Measurements from ENCODE around the gene S1PR2.

The S1PR2 gene

GRCh38 chr19:10230861-10231611 is at the start of gene S1PR2:
Gene S1PR2, minus strand, starts transcription at chr19:10231331. Its CDS starts 6,426 bp downstream, at chr19:10224905.
- peak; percentile 75 for DNase-seq
- Mint-ChIP-seq H3K27me3 (peaks cover 26% of the 10 kb centered on the region), H3K27ac (peak within 1 kb of the TSS; percentile 69), H3K4me1 (peaks cover 23% of the 10 kb centered on the region), H3K9me3 (no peaks in the 10 kb centered on the region), H3K36me3 (no peaks in the 10 kb centered on the region), H3K4me3 (peak within 1 kb of the TSS; percentile 83)
- CTCF ChIA-PET: no interaction called here

DNA sequence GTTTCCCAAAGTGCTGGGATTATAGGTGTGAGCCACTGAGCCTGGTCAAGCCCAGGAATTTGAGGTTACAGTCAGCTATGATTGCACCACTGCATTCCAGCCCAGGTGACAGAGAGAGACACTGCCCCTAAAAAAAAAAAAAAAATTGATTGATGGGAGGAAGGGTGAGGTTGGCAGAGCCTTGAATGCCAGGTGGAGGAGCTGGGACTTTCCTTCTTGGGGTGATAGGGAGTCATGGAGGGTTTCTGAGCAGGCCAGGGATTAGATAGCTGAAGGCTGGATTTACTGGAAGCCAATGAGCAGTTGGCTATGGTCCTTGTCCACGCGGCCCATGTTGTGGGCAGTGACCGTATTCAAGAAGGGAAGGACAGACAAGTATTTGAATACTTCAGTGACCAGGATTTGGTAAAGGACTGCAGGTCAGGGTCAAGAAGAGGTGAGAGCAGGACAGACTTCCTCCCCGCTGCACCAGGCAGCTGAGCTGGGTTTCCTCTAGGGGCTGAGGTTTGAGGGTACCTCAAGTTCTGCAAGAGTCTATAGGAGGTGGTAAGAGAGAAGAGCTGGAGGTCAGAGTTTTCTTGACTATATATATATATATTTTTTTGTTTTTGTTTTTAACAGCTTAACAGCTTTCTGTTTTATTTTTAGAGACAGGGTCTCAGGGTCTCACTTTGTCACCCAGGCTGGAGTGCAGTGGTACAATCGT is 48.8 kb upstream of the S1PR2 start:
- H3K36me3 Mint-ChIP-seq: peaks cover 37% of the 10 kb centered on the region
- CTCF ChIA-PET: interaction anchor here (0.6 to 2.8 kb wide), 4 partner anchors 10 to 130 kb away, joined by 3 to 15 read pairs (median 3); partner anchors contain the start of gene ICAM1
- peak overlapping the region; percentile 46 for H3K27ac Mint-ChIP-seq
- no peak for DNase-seq
- peaks cover 19% of the 10 kb centered on the region for H3K4me1 Mint-ChIP-seq
- H3K27me3 Mint-ChIP-seq: no peaks in the 10 kb centered on the region
- no peaks in the 10 kb centered on the region for H3K9me3 Mint-ChIP-seq
- H3K4me3 Mint-ChIP-seq: no peak overlapping the region

DNA sequence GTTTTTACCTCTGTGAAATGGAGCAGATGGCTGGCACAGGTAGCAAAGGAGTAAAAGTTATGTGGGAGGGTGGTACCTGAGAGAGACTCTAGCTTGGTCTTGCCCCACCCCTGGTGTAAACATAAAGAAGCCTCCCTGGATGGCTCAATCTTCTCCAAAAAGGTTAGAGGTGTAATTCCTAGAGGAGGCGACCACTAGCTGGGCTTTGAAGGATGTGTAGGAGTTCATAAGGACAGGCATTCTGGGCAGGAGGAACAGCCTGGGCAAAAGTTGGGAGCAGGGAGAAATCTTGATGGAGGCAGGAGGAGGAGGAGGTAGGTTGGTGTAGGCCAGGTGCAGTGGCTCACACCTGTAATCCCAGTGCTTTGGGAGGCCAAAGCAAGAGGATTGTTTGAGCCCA is 47.8 kb upstream of the S1PR2 start:
- no peak for DNase-seq
- H3K4me1 Mint-ChIP-seq: peaks cover 24% of the 10 kb centered on the region
- peaks cover 34% of the 10 kb centered on the region for H3K36me3 Mint-ChIP-seq

DNA sequence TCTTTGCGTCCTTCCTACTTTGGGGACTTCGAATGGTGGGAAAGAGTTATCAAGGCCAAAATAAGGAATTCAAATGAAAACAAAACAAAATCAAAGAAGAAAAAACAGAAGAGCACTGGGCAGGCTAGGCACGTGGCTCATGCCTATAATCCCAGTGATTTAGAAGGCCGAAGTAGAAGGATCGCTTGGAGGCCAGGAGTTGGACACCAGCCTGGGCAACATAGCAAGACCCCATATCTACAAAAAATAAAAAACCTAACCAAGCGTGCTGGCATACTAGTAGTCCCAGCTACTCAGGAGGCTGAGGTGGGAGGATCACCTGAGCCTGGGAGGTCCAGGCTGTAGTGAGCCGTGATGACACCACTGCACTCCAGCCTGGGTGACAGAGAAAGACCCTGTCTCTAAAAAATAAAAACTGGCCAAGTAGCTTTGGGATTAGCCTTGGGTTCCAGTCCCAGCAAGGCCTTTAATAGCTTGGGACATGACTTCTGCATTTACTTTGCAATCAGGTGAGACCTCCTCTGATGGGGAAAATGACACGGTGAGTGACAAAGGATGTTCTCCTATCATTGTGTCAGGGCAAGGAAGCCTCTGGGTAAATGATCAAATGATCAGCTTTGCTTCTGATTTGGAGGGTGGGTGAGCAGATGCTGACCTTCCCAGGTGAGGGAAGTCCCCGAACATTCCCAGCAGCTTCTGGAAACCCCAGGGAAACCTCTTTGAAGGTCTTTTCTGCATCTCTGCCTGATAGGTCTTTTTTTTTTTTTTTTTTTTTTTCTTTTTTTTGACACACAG is 46.9 kb upstream of the S1PR2 start:
- peaks cover 28% of the 10 kb centered on the region for H3K36me3 Mint-ChIP-seq
- no peaks in the 10 kb centered on the region for H3K27me3 Mint-ChIP-seq
- H3K4me1 Mint-ChIP-seq: peaks cover 25% of the 10 kb centered on the region

More for the DNA sequence above, 47.8 kb upstream of the S1PR2 start:
- Mint-ChIP-seq H3K9me3 (no peaks in the 10 kb centered on the region), H3K27me3 (no peaks in the 10 kb centered on the region), H3K27ac (no peak overlapping the region), H3K4me3 (no peak overlapping the region)
- CTCF ChIA-PET: interaction anchor here (0.7 to 2.8 kb wide), 2 partner anchors 9 to 20 kb away, joined by 3 to 15 read pairs; partner anchors contain the start of gene ICAM1

GRCh38 chr19:10274589-10274988 is 43.5 kb upstream of the S1PR2 start:
- no peak overlapping the region for H3K27ac Mint-ChIP-seq
- no peaks in the 10 kb centered on the region for H3K9me3 Mint-ChIP-seq
- no peaks in the 10 kb centered on the region for H3K27me3 Mint-ChIP-seq
- no peak overlapping the region for H3K4me3 Mint-ChIP-seq
- peaks cover 21% of the 10 kb centered on the region for H3K36me3 Mint-ChIP-seq
- no peak for DNase-seq
- CTCF ChIA-PET: no interaction called here
- H3K4me1 Mint-ChIP-seq: peaks cover 49% of the 10 kb centered on the region

More for the DNA sequence above, 46.9 kb upstream of the S1PR2 start:
- no peak overlapping the region for H3K4me3 Mint-ChIP-seq
- H3K27ac Mint-ChIP-seq: no peak overlapping the region
- CTCF ChIA-PET: interaction anchor here (0.6 to 0.8 kb wide), 3 partner anchors 19 to 111 kb away, joined by 3 read pairs; no protein-coding TSS in a partner anchor
- DNase-seq: no peak
- H3K9me3 Mint-ChIP-seq: no peaks in the 10 kb centered on the region

GRCh38 chr19:10271543-10272086 is 40.5 kb upstream of the S1PR2 start:
- CTCF ChIA-PET: interaction anchor here (0.6 to 7.3 kb wide), 18 partner anchors 9 to 281 kb away, joined by 3 to 133 read pairs (median 6); partner anchors contain the start of genes ICAM4, ICAM5, RAVER1 and TYK2
- Mint-ChIP-seq H3K27ac (peak overlapping the region; percentile 89), H3K36me3 (peaks cover 10% of the 10 kb centered on the region), H3K27me3 (peaks cover 13% of the 10 kb centered on the region), H3K4me1 (peaks cover 43% of the 10 kb centered on the region), H3K4me3 (peak overlapping the region; percentile 79), H3K9me3 (no peaks in the 10 kb centered on the region)
- peak; percentile 38 for DNase-seq

DNA sequence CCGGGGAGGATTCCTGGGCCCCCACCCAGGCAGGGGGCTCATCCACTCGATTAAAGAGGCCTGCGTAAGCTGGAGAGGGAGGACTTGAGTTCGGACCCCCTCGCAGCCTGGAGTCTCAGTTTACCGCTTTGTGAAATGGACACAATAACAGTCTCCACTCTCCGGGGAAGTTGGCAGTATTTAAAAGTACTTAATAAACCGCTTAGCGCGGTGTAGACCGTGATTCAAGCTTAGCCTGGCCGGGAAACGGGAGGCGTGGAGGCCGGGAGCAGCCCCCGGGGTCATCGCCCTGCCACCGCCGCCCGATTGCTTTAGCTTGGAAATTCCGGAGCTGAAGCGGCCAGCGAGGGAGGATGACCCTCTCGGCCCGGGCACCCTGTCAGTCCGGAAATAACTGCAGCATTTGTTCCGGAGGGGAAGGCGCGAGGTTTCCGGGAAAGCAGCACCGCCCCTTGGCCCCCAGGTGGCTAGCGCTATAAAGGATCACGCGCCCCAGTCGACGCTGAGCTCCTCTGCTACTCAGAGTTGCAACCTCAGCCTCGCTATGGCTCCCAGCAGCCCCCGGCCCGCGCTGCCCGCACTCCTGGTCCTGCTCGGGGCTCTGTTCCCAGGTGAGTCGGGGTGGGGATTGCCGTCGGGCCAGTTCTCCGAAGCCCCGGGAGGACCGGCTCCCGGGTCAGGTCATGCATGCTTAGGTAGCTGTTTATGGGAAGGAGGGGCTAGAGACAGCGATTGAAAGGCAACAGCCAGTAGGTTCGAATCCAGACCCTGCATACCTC is 39.7 kb upstream of the S1PR2 start, which contains the start of gene ICAM1:
Gene ICAM1, plus strand, starts transcription at position 505 of the 779 bp plus-strand sequence. Its CDS starts 40 bp downstream, at position 545.
- H3K36me3 Mint-ChIP-seq: peaks cover 10% of the 10 kb centered on the region
- DNase-seq: peak; percentile 86
- H3K9me3 Mint-ChIP-seq: no peaks in the 10 kb centered on the region
- H3K4me1 Mint-ChIP-seq: peaks cover 43% of the 10 kb centered on the region
- CTCF ChIA-PET: interaction anchor here (0.5 to 7.3 kb wide), 23 partner anchors 9 to 282 kb away, joined by 3 to 133 read pairs (median 5); partner anchors contain the start of genes ICAM4, ICAM5, RAVER1 and TYK2
- H3K27ac Mint-ChIP-seq: peak within 1 kb of the TSS; percentile 89
- H3K4me3 Mint-ChIP-seq: peak within 1 kb of the TSS; percentile 79
- H3K27me3 Mint-ChIP-seq: peaks cover 13% of the 10 kb centered on the region

DNA sequence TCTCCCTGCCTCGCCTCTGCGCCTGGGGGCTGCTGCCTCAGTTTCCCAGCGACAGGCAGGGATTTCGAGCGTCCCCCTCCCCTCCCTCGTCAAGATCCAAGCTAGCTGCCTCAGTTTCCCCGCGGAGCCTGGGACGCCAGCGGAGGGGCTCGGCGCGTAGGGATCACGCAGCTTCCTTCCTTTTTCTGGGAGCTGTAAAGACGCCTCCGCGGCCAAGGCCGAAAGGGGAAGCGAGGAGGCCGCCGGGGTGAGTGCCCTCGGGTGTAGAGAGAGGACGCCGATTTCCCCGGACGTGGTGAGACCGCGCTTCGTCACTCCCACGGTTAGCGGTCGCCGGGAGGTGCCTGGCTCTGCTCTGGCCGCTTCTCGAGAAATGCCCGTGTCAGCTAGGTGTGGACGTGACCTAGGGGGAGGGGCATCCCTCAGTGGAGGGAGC is 39.1 kb upstream of the S1PR2 start:
- H3K4me1 Mint-ChIP-seq: peaks cover 43% of the 10 kb centered on the region
- H3K9me3 Mint-ChIP-seq: no peaks in the 10 kb centered on the region
- CTCF ChIA-PET: interaction anchor here (0.5 to 7.3 kb wide), 14 partner anchors 10 to 171 kb away, joined by 3 to 133 read pairs (median 12); partner anchors contain the start of genes ICAM4, ICAM5 and TYK2
- peaks cover 8% of the 10 kb centered on the region for H3K36me3 Mint-ChIP-seq
- H3K27ac Mint-ChIP-seq: peak overlapping the region; percentile 89
- peaks cover 13% of the 10 kb centered on the region for H3K27me3 Mint-ChIP-seq
- H3K4me3 Mint-ChIP-seq: peak overlapping the region; percentile 79
- DNase-seq: peak; percentile 82

DNA sequence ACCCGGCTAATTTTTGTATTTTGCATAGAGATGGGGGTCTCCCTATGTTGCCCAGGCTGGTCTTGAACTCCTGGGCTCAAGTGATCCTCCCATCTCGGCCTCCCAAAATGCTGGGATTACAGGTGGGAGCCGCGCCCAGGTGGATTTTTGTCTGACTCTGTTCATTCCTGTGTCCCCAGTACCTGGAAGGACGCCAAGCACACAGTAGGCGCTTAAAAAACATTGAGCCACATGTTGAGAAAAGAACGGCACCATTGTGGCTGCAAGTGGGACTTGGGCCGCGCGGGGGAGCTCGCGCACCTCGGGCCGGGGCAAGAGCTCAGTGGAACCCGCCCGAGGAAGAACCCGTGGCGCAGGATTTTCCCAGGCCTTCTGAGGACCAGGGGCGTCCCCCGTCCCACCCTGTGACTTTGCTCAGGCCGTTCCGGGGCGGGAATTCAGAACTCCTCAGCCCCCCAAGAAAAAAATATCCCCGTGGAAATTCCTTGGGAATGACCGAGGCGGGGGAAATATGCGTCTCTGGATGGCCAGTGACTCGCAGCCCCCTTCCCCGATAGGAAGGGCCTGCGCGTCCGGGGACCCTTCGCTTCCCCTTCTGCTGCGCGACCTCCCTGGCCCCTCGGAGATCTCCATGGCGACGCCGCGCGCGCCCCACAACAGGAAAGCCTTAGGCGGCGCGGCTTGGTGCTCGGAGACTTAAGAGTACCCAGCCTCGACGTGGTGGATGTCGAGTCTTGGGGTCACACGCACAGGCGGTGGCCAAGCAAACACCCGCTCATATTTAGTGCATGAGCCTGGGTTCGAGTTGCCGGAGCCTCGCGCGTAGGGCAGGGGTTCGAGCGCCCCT is 38.4 kb upstream of the S1PR2 start:
- CTCF ChIA-PET: interaction anchor here (0.6 to 7.3 kb wide), 14 partner anchors 9 to 157 kb away, joined by 3 to 133 read pairs (median 12); partner anchors contain the start of genes CDC37, ICAM4 and ICAM5
- no peaks in the 10 kb centered on the region for H3K9me3 Mint-ChIP-seq
- peaks cover 3% of the 10 kb centered on the region for H3K36me3 Mint-ChIP-seq
- peak; percentile 90 for DNase-seq
- H3K27ac Mint-ChIP-seq: peak overlapping the region; percentile 89
- H3K4me1 Mint-ChIP-seq: peaks cover 40% of the 10 kb centered on the region
- peak overlapping the region; percentile 79 for H3K4me3 Mint-ChIP-seq
- peaks cover 13% of the 10 kb centered on the region for H3K27me3 Mint-ChIP-seq

DNA sequence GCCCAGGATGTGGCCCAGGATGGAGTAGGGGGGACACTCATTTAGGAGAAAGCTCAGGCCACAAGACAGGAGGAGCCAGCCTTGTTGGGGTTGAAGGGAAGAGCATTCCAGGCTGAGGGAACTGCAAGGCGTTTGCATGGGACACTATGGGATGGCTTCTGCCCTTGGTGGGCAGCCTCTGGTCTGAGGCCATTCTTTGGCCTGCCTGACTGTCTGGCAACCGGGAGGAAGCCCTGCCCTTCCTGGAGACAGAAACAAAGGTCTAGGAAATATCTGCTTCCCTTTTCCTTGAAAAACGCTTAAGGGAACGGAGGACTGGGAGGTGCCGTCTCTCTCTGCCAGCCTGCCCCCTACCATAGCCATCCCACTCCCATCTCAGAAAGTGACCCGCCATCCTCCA is 36.9 kb upstream of the S1PR2 start:
- H3K27me3 Mint-ChIP-seq: peaks cover 13% of the 10 kb centered on the region
- H3K36me3 Mint-ChIP-seq: no peaks in the 10 kb centered on the region
- no peak overlapping the region for H3K27ac Mint-ChIP-seq
- CTCF ChIA-PET: interaction anchor here (0.7 to 7.3 kb wide), 4 partner anchors 8 to 124 kb away, joined by 3 to 133 read pairs (median 67); no protein-coding TSS in a partner anchor
- H3K4me1 Mint-ChIP-seq: peaks cover 37% of the 10 kb centered on the region
- no peak for DNase-seq
- no peak overlapping the region for H3K4me3 Mint-ChIP-seq
- H3K9me3 Mint-ChIP-seq: no peaks in the 10 kb centered on the region

GRCh38 chr19:10266706-10267105 is 35.6 kb upstream of the S1PR2 start:
- Mint-ChIP-seq H3K27me3 (peaks cover 13% of the 10 kb centered on the region), H3K9me3 (no peaks in the 10 kb centered on the region), H3K27ac (no peak overlapping the region), H3K4me3 (no peak overlapping the region), H3K36me3 (no peaks in the 10 kb centered on the region), H3K4me1 (peaks cover 25% of the 10 kb centered on the region)
- DNase-seq: no peak
- CTCF ChIA-PET: interaction anchor here (6.6 to 7.3 kb wide), 2 partner anchors 120 to 125 kb away, joined by 69 to 133 read pairs; no protein-coding TSS in a partner anchor

DNA sequence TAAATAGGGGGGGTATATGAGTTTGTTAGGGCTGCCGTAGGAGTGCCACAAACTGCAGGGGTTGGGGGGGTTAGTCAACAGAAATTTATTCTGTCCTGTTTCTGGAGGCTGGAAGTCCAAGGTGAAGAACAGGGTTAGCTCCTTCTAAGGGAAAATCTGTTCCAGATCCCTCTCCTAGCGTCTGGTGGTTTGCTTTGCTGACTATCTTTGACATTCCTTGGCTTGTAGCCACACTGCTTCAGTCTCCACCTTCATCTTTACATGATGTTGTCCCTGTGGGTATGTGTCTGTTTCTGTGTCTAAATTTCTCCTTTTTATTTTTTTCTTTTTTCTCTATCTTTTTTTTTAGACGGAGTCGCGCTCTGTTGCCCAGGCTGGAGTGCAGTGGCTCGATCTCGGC is 31.6 kb upstream of the S1PR2 start:
- H3K36me3 Mint-ChIP-seq: peaks cover 15% of the 10 kb centered on the region
- no peak for DNase-seq
- H3K9me3 Mint-ChIP-seq: no peaks in the 10 kb centered on the region
- no peaks in the 10 kb centered on the region for H3K27me3 Mint-ChIP-seq
- H3K4me3 Mint-ChIP-seq: no peak overlapping the region
- H3K4me1 Mint-ChIP-seq: peaks cover 11% of the 10 kb centered on the region
- no peak overlapping the region for H3K27ac Mint-ChIP-seq
- CTCF ChIA-PET: interaction anchor here (7.8 kb wide), 1 partner anchor 124 kb away, joined by 140 read pairs; no protein-coding TSS in a partner anchor

Data from activated naive CD4-positive, alpha-beta T cell treated with anti-CD3 and anti-CD28 coated beads, Interleukin-2, amount 10 ng/mL, durations not matched to agents 7 days and 5 days (primary cell).